Measurements from ENCODE around the gene PSAP.
"Not testable (repeated sequence)": the region's sequence is repeated elsewhere in the genome, so short reads cannot be mapped to it uniquely, and the experiment has no call there.

Gene PSAP

GRCh38 chr10:71860243-71861029 lies 9.4 kb upstream of the PSAP start:
- Mint-ChIP-seq H3K27ac (no peak overlapping the region), H3K4me1 (ENCODE audit: low read depth in 2 of 2) (peaks cover 0 to 1% of the 10 kb centered on the region in 2 donors), H3K4me3 (no peak overlapping the region), H3K36me3 (ENCODE audit: insufficient read depth) (no peaks in the 10 kb centered on the region), H3K9me3 (no peaks in the 10 kb centered on the region), H3K27me3 (peaks cover 0 to 6% of the 10 kb centered on the region in 2 donors)
- DNase-seq, result no peak
- peak; percentile 14 for ATAC-seq (replicated peaks)

- Mint-ChIP-seq H3K27me3 (peaks cover 0 to 6% of the 10 kb centered on the region in 2 donors), H3K27ac (peak overlapping the region in 1 of 2 donors; percentile 16), H3K9me3 (no peaks in the 10 kb centered on the region), H3K4me1 (ENCODE audit: low read depth in 2 of 2) (peaks cover 0 to 1% of the 10 kb centered on the region in 2 donors), H3K36me3 (ENCODE audit: insufficient read depth) (peaks cover 3% of the 10 kb centered on the region), H3K4me3 (no peak overlapping the region)
- ATAC-seq (replicated peaks) (no peak), DNase-seq (no peak)
Measured at GRCh38 chr10:71857934-71858890, 7.2 kb upstream of the PSAP start.

- H3K27me3 Mint-ChIP-seq, result peaks cover 0 to 6% of the 10 kb centered on the region in 2 donors
- H3K9me3 Mint-ChIP-seq, result no peaks in the 10 kb centered on the region
- H3K4me3 Mint-ChIP-seq, result no peak overlapping the region
- DNase-seq, result no peak
- no peak overlapping the region for H3K27ac Mint-ChIP-seq
- peaks cover 0 to 2% of the 10 kb centered on the region in 2 donors for H3K4me1 Mint-ChIP-seq (ENCODE audit: low read depth in 2 of 2)
- peaks cover 3% of the 10 kb centered on the region for H3K36me3 Mint-ChIP-seq (ENCODE audit: insufficient read depth)
- no peak for ATAC-seq (replicated peaks)
Measured at GRCh38 chr10:71856619-71857018, 5.6 kb upstream of the PSAP start.

GRCh38 chr10:71854031-71854430 lies 3.0 kb upstream of the PSAP start:
- peaks cover 16 to 19% of the 10 kb centered on the region in 2 donors for H3K4me1 Mint-ChIP-seq (ENCODE audit: low read depth in 2 of 2)

GRCh38 chr10:71852355-71852937 lies 1.4 kb upstream of the PSAP start:
- Mint-ChIP-seq H3K27me3 (no peaks in the 10 kb centered on the region), H3K36me3 (ENCODE audit: insufficient read depth) (peaks cover 14% of the 10 kb centered on the region), H3K27ac (no peak overlapping the region), H3K4me3 (peak overlapping the region in 1 of 2 donors; percentile 92), H3K4me1 (ENCODE audit: low read depth in 2 of 2) (peaks cover 29 to 32% of the 10 kb centered on the region in 2 donors), H3K9me3 (no peaks in the 10 kb centered on the region)
- ATAC-seq (replicated peaks) (no peak), DNase-seq (no peak)

More at GRCh38 chr10:71854031-71854430, 3.0 kb upstream of the PSAP start:
- H3K4me3 Mint-ChIP-seq, result no peak overlapping the region
- DNase-seq (no peak), ATAC-seq (replicated peaks) (no peak)
- no peak overlapping the region for H3K27ac Mint-ChIP-seq
- peaks cover 0 to 6% of the 10 kb centered on the region in 2 donors for H3K27me3 Mint-ChIP-seq
- no peaks in the 10 kb centered on the region for H3K9me3 Mint-ChIP-seq
- peaks cover 14% of the 10 kb centered on the region for H3K36me3 Mint-ChIP-seq (ENCODE audit: insufficient read depth)

- not testable (repeated sequence) for ATAC-seq (replicated peaks); DNase-seq; H3K27me3 Mint-ChIP-seq; H3K9me3 Mint-ChIP-seq
- Mint-ChIP-seq H3K4me3 (peak overlapping the region; percentile 90 to 92), H3K4me1 (ENCODE audit: low read depth in 2 of 2) (peaks cover 32 to 39% of the 10 kb centered on the region in 2 donors), H3K36me3 (ENCODE audit: insufficient read depth) (peaks cover 14% of the 10 kb centered on the region), H3K27ac (peak overlapping the region; percentile 91 to 93)
Measured at GRCh38 chr10:71851465-71852095, 529 bp upstream of the PSAP start.

GRCh38 chr10:71850021-71850742 lies 869 bp downstream of the PSAP start:
- Mint-ChIP-seq H3K27ac (peak overlapping the region; percentile 91 to 93), H3K4me1 (ENCODE audit: low read depth in 2 of 2) (peaks cover 38 to 49% of the 10 kb centered on the region in 2 donors), H3K9me3 (no peaks in the 10 kb centered on the region), H3K27me3 (no peaks in the 10 kb centered on the region), H3K4me3 (peak overlapping the region; percentile 90 to 92), H3K36me3 (ENCODE audit: insufficient read depth) (peaks cover 14% of the 10 kb centered on the region)
- no peak for ATAC-seq (replicated peaks)
- DNase-seq, result no peak

- no peak for DNase-seq
- H3K4me3 Mint-ChIP-seq, result peak overlapping the region; percentile 90 to 92
- peaks cover 14% of the 10 kb centered on the region for H3K36me3 Mint-ChIP-seq (ENCODE audit: insufficient read depth)
- no peaks in the 10 kb centered on the region for H3K27me3 Mint-ChIP-seq
- ATAC-seq (replicated peaks), result no peak
- no peaks in the 10 kb centered on the region for H3K9me3 Mint-ChIP-seq
- H3K4me1 Mint-ChIP-seq (ENCODE audit: low read depth in 2 of 2), result peaks cover 41 to 54% of the 10 kb centered on the region in 2 donors
- H3K27ac Mint-ChIP-seq, result no peak overlapping the region
Measured at GRCh38 chr10:71849461-71849908, 1.6 kb downstream of the PSAP start.

- H3K9me3 Mint-ChIP-seq, result no peaks in the 10 kb centered on the region
- peaks cover 42 to 55% of the 10 kb centered on the region in 2 donors for H3K4me1 Mint-ChIP-seq (ENCODE audit: low read depth in 2 of 2)
- H3K27me3 Mint-ChIP-seq, result no peaks in the 10 kb centered on the region
- no peak for ATAC-seq (replicated peaks)
- H3K27ac Mint-ChIP-seq, result peak overlapping the region; percentile 31 to 32
- peaks cover 11% of the 10 kb centered on the region for H3K36me3 Mint-ChIP-seq (ENCODE audit: insufficient read depth)
- no peak for DNase-seq
- peak overlapping the region; percentile 90 to 92 for H3K4me3 Mint-ChIP-seq
Measured at GRCh38 chr10:71848325-71849275, 2.5 kb downstream of the PSAP start.

GRCh38 chr10:71847418-71847817 lies 3.6 kb downstream of the PSAP start:
- no peak overlapping the region for H3K4me3 Mint-ChIP-seq
- ATAC-seq (replicated peaks) (no peak), DNase-seq (no peak)
- peaks cover 11% of the 10 kb centered on the region for H3K36me3 Mint-ChIP-seq (ENCODE audit: insufficient read depth)
- H3K27me3 Mint-ChIP-seq, result no peaks in the 10 kb centered on the region
- H3K27ac Mint-ChIP-seq, result peak overlapping the region; percentile 31 to 44
- H3K4me1 Mint-ChIP-seq (ENCODE audit: low read depth in 2 of 2), result peaks cover 52 to 67% of the 10 kb centered on the region in 2 donors
- H3K9me3 Mint-ChIP-seq, result no peaks in the 10 kb centered on the region

GRCh38 chr10:71846816-71847215 lies 4.2 kb downstream of the PSAP start:
- H3K36me3 Mint-ChIP-seq (ENCODE audit: insufficient read depth), result peaks cover 11% of the 10 kb centered on the region
- ATAC-seq (replicated peaks) (no peak), DNase-seq (no peak)
- H3K4me1 Mint-ChIP-seq (ENCODE audit: low read depth in 2 of 2), result peaks cover 52 to 68% of the 10 kb centered on the region in 2 donors
- H3K27ac Mint-ChIP-seq, result peak overlapping the region in 1 of 2 donors; percentile 44
- H3K27me3 Mint-ChIP-seq, result no peaks in the 10 kb centered on the region
- H3K4me3 Mint-ChIP-seq, result no peak overlapping the region
- no peaks in the 10 kb centered on the region for H3K9me3 Mint-ChIP-seq

Measured in effector memory CD8-positive, alpha-beta T cell (primary cell).